T-helper 1 cell treated with Interleukin-12 subunit alpha and Interleukin-12 subunit beta and Interleukin-4 antibody, amounts not matched to agents 30 ng/mL and 1 ng/mL, for 36 hours (primary cell): ENCODE results near the gene ADAMTSL1. TPM values are rescaled to one million over a fixed set of nuclear protein-coding genes. Genes with fewer than 3 reads are reported as not detected.

Experiments used
- intact Hi-C: fragments of 100-400 bp; cut with micrococcal nuclease; formaldehyde crosslinking; loops from one replicate; pipeline ENCODE4 v1.15.1; 2024
- total RNA-seq: library from RNA; stranded (reverse); gene quantifications from 2 replicates; pipeline ENCODE4 v1.2.3, GENCODE V29; 2022

The ADAMTSL1 gene
- not detected in 2 replicates for total RNA-seq

GRCh38 chr9:18473652-18474279 is at the start of gene ADAMTSL1:
Gene ADAMTSL1 (plus strand): TSS chr9:18474153. CDS start chr9:18474233, 80 bp downstream.
- intact Hi-C loops = no loop called here

- intact Hi-C loops = no loop called here
These were observed 46.3 kb upstream of the ADAMTSL1 start for GRCh38 chr9:18427691-18428090.

GRCh38 chr9:18428661-18429060 is 45.3 kb upstream of the ADAMTSL1 start:
- intact Hi-C loops = no loop called here

GRCh38 chr9:18429070-18429469 is 44.9 kb upstream of the ADAMTSL1 start:
- intact Hi-C loops = no loop called here

- intact Hi-C loops = no loop called here
These were observed 40.3 kb upstream of the ADAMTSL1 start for GRCh38 chr9:18433620-18434019.

GRCh38 chr9:18437315-18438201 is 36.4 kb upstream of the ADAMTSL1 start:
- intact Hi-C loops = no loop called here

GRCh38 chr9:18438300-18438925 is 35.5 kb upstream of the ADAMTSL1 start:
- intact Hi-C loops = no loop called here

- intact Hi-C loops = no loop called here
These were observed 35.0 kb upstream of the ADAMTSL1 start for GRCh38 chr9:18438951-18439350.

GRCh38 chr9:18441261-18441660 is 32.7 kb upstream of the ADAMTSL1 start:
- intact Hi-C loops = no loop called here

GRCh38 chr9:18442629-18443491 is 31.1 kb upstream of the ADAMTSL1 start:
- intact Hi-C loops = loop anchor here (1.0 to 2.0 kb wide), 4 partner anchors 188 to 1014 kb away; no protein-coding TSS in a partner anchor

GRCh38 chr9:18447131-18447530 is 26.8 kb upstream of the ADAMTSL1 start:
- intact Hi-C loops = no loop called here

- intact Hi-C loops = no loop called here
These were observed 26.4 kb upstream of the ADAMTSL1 start for GRCh38 chr9:18447541-18447940.

- intact Hi-C loops = no loop called here
These were observed 25.9 kb upstream of the ADAMTSL1 start for GRCh38 chr9:18448101-18448500.

GRCh38 chr9:18451406-18451805 is 22.5 kb upstream of the ADAMTSL1 start:
- intact Hi-C loops = no loop called here

- intact Hi-C loops = no loop called here
These were observed 21.7 kb upstream of the ADAMTSL1 start for GRCh38 chr9:18452276-18452675.

GRCh38 chr9:18456624-18457237 is 17.2 kb upstream of the ADAMTSL1 start:
- intact Hi-C loops = no loop called here

- intact Hi-C loops = no loop called here
These were observed 16.4 kb upstream of the ADAMTSL1 start for GRCh38 chr9:18457510-18457909.

- intact Hi-C loops = no loop called here
These were observed 13.9 kb upstream of the ADAMTSL1 start for GRCh38 chr9:18459962-18460584.

- intact Hi-C loops = no loop called here
These were observed 12.5 kb upstream of the ADAMTSL1 start for GRCh38 chr9:18461496-18461895.

GRCh38 chr9:18463991-18464390 is 10.0 kb upstream of the ADAMTSL1 start:
- intact Hi-C loops = no loop called here
